Lower leg skin (tissue), 3 donors: ENCODE results near the gene SNX1.

Experiments
- CTCF ChIP-seq, 3 donors: fragments of 450-650 bp; IDR thresholded peaks; one replicate each; pipeline ENCODE4 v1.5.1; 2016; ENCODE audit warnings: antibody characterized with exemption in 3 of 3, mild to moderate bottlenecking in 3 of 3, moderate library complexity in 2 of 3
- POLR2A ChIP-seq, 2 donors: fragments of 450-650 bp; IDR thresholded peaks; one replicate each; pipeline ENCODE4 v1.6.1; 2016 to 2017; ENCODE audit warnings: antibody characterized with exemption in 2 of 2, mild to moderate bottlenecking in 1 of 2, moderate library complexity in 1 of 2

GRCh38 chr15:64090527-64090926 is 5.3 kb upstream of the SNX1 start:
- TF ChIP-seq CTCF (IDR thresholded peaks at IDR 0.05) (no peak), POLR2A (IDR thresholded peaks at IDR 0.05) (no peak)
